ENCODE data around the gene CMC2. TPM values are rescaled to one million over a fixed set of nuclear protein-coding genes. Genes with fewer than 3 reads are reported as not detected.

CMC2 gene
- total RNA-seq, 4 donors from 2014 or later = 8.9 to 37.8 (median 34.1) TPM

- H3K4me3 ChIP-seq = no peak overlapping the region
- no peak overlapping the region for H3K27ac ChIP-seq
- no peaks in the 10 kb centered on the region for H3K9me3 ChIP-seq
- TF ChIP-seq POLR2AphosphoS5 (IDR thresholded peaks at IDR 0.05) = no peak
- TF ChIP-seq EP300 (IDR thresholded peaks at IDR 0.05) = no peak
- TF ChIP-seq CTCF (IDR thresholded peaks at IDR 0.05) = no peak
- no peak for TF ChIP-seq POLR2A (IDR thresholded peaks at IDR 0.05)
- H3K4me1 ChIP-seq = peaks cover 20% of the 10 kb centered on the region
- no peaks in the 10 kb centered on the region for H3K27me3 ChIP-seq
- H3K36me3 ChIP-seq = peaks cover 50% of the 10 kb centered on the region
- DNase-seq (ENCODE audit: low spot score in 2 of 2) = no peak
- WGBS = 96% methylated on average over 2 of the region's 2 CpGs
Observed at GRCh38 chr16:81040131-81040530, 33.4 kb upstream of the CMC2 start.

GRCh38 chr16:81036751-81037350 is 30.2 kb upstream of the CMC2 start:
- Histone ChIP-seq H3K36me3 (peaks cover 17% of the 10 kb centered on the region), H3K27ac (peak overlapping the region; percentile 84), H3K27me3 (no peaks in the 10 kb centered on the region), H3K9me3 (no peaks in the 10 kb centered on the region), H3K4me1 (peaks cover 20% of the 10 kb centered on the region), H3K4me3 (peak overlapping the region; percentile 72)
- 19% methylated on average over 10 of the region's 10 CpGs for WGBS
- DNase-seq (ENCODE audit: low spot score in 2 of 2) = no peak
- TF ChIP-seq EP300 (IDR thresholded peaks at IDR 0.05) = no peak
- no peak for TF ChIP-seq POLR2AphosphoS5 (IDR thresholded peaks at IDR 0.05)

DNA sequence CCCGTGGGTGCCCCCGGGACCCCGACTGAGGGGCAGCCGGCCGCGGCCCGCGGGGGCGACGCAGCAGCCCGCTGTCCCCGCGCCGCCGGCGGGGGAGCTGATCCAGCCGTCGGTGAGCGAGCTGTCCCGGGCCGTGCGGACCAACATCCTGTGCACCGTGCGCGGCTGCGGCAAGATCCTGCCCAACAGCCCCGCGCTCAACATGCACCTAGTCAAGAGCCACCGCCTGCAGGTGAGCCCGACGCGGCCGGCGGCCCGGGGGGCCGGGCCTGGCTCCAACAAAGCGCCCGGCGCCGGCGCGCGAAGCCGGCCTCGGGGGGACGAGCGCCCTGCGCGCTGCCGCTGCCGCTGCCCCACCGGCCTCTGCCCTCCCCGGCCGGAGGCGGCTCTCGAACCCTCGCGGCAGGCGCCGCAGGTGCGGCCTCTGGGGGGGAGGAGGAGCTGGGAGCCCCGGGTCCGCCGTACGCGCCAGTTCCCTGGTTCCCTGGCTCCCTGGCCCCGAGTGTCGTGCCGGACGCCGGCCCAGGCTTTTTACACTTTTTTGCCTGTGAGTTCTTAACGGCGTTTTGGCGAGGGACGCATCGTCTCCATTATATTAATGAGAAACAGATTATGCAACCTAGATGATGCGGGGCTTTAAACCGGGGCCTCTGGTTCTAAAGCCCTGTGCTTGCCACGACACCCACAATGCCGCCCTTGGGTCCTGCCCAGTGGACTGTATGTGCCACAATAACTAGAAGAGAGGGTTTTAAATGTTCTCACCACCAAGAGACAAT is 29.5 kb upstream of the CMC2 start:
- H3K36me3 ChIP-seq = peaks cover 10% of the 10 kb centered on the region
- peak overlapping the region; percentile 72 for H3K4me3 ChIP-seq
- no peaks in the 10 kb centered on the region for H3K27me3 ChIP-seq
- H3K27ac ChIP-seq = peak overlapping the region; percentile 84
- TF ChIP-seq POLR2A (IDR thresholded peaks at IDR 0.05) (peak in 1 of 2 donors; percentile 3), EP300 (IDR thresholded peaks at IDR 0.05) (no peak)
- H3K4me1 ChIP-seq = peaks cover 20% of the 10 kb centered on the region
- H3K9me3 ChIP-seq = no peaks in the 10 kb centered on the region
- 2% methylated on average over 14 of the region's 80 CpGs for WGBS
- peak in 1 of 2 donors; percentile 62 for DNase-seq (ENCODE audit: low spot score in 2 of 2)

- Histone ChIP-seq H3K4me3 (peak within 1 kb of the TSS; percentile 72), H3K27ac (peak within 1 kb of the TSS; percentile 84), H3K36me3 (peaks cover 6% of the 10 kb centered on the region), H3K9me3 (no peaks in the 10 kb centered on the region), H3K27me3 (no peaks in the 10 kb centered on the region), H3K4me1 (peaks cover 20% of the 10 kb centered on the region)
- 12% methylated on average over 22 of the region's 54 CpGs for WGBS
- DNase-seq (ENCODE audit: low spot score in 2 of 2) = peak; percentile 84 to 85
- peak; percentile 96 to 97 for TF ChIP-seq CTCF (IDR thresholded peaks at IDR 0.05)
- TF ChIP-seq POLR2A (IDR thresholded peaks at IDR 0.05) = peak in 1 of 2 donors; percentile 10
- TF ChIP-seq POLR2AphosphoS5 (IDR thresholded peaks at IDR 0.05) = no peak
Observed at GRCh38 chr16:81035398-81035974, 28.8 kb upstream of the CMC2 start, which contains the start of gene ATMIN. Gene ATMIN (plus strand): TSS chr16:81035842. CDS start chr16:81035871, 29 bp downstream.

- Histone ChIP-seq H3K9me3 (no peaks in the 10 kb centered on the region), H3K27ac (no peak overlapping the region), H3K4me1 (no peaks in the 10 kb centered on the region), H3K36me3 (peaks cover 4% of the 10 kb centered on the region), H3K4me3 (no peak overlapping the region), H3K27me3 (no peaks in the 10 kb centered on the region)
- 96% methylated on average over 11 of the region's 11 CpGs for WGBS
- no peak for TF ChIP-seq EP300 (IDR thresholded peaks at IDR 0.05)
- TF ChIP-seq CTCF (IDR thresholded peaks at IDR 0.05) = no peak
- no peak for TF ChIP-seq POLR2A (IDR thresholded peaks at IDR 0.05)
- no peak for TF ChIP-seq POLR2AphosphoS5 (IDR thresholded peaks at IDR 0.05)
- DNase-seq (ENCODE audit: low spot score in 2 of 2) = no peak
Observed at GRCh38 chr16:81029930-81030604, 23.4 kb upstream of the CMC2 start.

All from suprapubic skin (tissue), 4 donors.